Karpas-422 (cell line): ENCODE measurements around the gene RBM26. TPM values are rescaled to one million over a fixed set of nuclear protein-coding genes. Genes with fewer than 3 reads are reported as not detected.
A peak's percentile ranks its signal among the peaks of the same experiment; 100 is the strongest.

Experiments used
- DNase-seq: peaks from one replicate; pipeline ENCODE4 v3.0.0-alpha.2; 2015
- H2AFZ ChIP-seq: fragments of 200-600 bp; sonication (generic); 2 replicates; pipeline ENCODE4 v1.6.1; 2014; ENCODE audit warnings: antibody characterized with exemption, low read length, mixed read lengths
- H3K27ac ChIP-seq: fragments of 200-600 bp; sonication (generic); 2 replicates; pipeline ENCODE4 v1.5.1; 2014; ENCODE audit warnings: mild to moderate bottlenecking, low read length, moderate library complexity
- H3K27me3 ChIP-seq: fragments of 200-600 bp; sonication (generic); 2 replicates; pipeline ENCODE4 v1.6.1; 2014; ENCODE audit warnings: low read length, mixed read lengths
- H3K36me3 ChIP-seq: fragments of 200-600 bp; sonication (generic); 2 replicates; pipeline ENCODE4 v1.6.1; 2014; ENCODE audit warnings: low read length, mixed read lengths; ENCODE audit not compliant: insufficient read depth
- H3K4me1 ChIP-seq: fragments of 200-600 bp; sonication (generic); 2 replicates; pipeline ENCODE4 v1.6.1; 2014; ENCODE audit warnings: mild to moderate bottlenecking, low read length, mixed read lengths
- H3K4me2 ChIP-seq: fragments of 200-600 bp; sonication (generic); 2 replicates; pipeline ENCODE4 v1.6.1; 2014; ENCODE audit warnings: low read length, low read depth, mild to moderate bottlenecking; ENCODE audit not compliant: poor library complexity, severe bottlenecking
- H3K4me3 ChIP-seq: fragments of 200-600 bp; sonication (generic); 2 replicates; pipeline ENCODE4 v1.5.1; 2014; ENCODE audit warnings: mild to moderate bottlenecking, antibody characterized with exemption, low read length, mixed read lengths
- H3K79me2 ChIP-seq: fragments of 200-600 bp; sonication (generic); 2 replicates; pipeline ENCODE4 v1.6.1; 2014; ENCODE audit warnings: mild to moderate bottlenecking, low read length, mixed read lengths
- H3K9ac ChIP-seq: fragments of 200-600 bp; sonication (generic); 2 replicates; pipeline ENCODE4 v1.6.0; 2014; ENCODE audit warnings: low read length
- H3K9me2 ChIP-seq: fragments of 200-600 bp; sonication (generic), shearing (Covaris generic); replicated peaks from 2 replicates; pipeline ENCODE4 v1.6.0; 2014; ENCODE audit warnings: mild to moderate bottlenecking, low read length, moderate library complexity; ENCODE audit not compliant: insufficient read depth
- H3K9me3 ChIP-seq: fragments of 300-700, 200-600 bp; sonication (generic); 2 replicates; pipeline ENCODE4 v1.6.1; 2014; ENCODE audit warnings: low read length, mixed read lengths
- H4K20me1 ChIP-seq: fragments of 200-600 bp; sonication (generic); 2 replicates; pipeline ENCODE4 v1.6.1; 2014; ENCODE audit warnings: mild to moderate bottlenecking, antibody characterized with exemption, low read length, low read depth; ENCODE audit not compliant: insufficient read depth
- total RNA-seq: library from RNA; depleted of rRNA; stranded (reverse); fragments of >200 nt; shearing (Covaris generic); gene quantifications from 2 replicates; pipeline ENCODE4 v1.2.3, GENCODE V29; 2014; ENCODE audit warnings: low replicate concordance

RBM26 gene
- total RNA-seq, 1 experiment from 2014 or later = 55.4 TPM

DNA sequence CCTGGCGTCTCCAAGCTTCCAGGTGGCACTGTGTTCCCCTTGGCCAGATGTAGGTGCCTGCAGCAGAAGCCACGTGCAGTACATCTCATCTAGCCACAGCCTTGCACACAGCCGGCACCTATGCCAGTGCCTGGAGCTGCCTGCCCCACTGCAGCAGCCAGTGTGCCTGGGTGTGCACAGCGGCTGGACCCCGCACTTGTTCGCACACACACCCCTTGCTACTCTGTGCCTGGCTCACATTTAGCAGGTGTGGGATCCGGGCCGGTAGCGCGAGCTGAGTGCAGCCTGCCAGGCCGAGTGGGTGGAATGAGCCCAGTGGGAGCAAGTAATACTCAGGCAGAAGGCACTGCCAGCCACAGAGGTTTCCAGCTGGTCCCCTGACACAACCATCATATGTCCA is 26.9 kb upstream of the RBM26 start:
- Histone ChIP-seq H3K36me3 (no peaks in the 10 kb centered on the region), H3K4me3 (no peak overlapping the region), H3K9me2 (no peaks in the 10 kb centered on the region), H3K27me3 (no peaks in the 10 kb centered on the region), H2AFZ (no peak overlapping the region), H3K27ac (no peak overlapping the region), H3K4me2 (no peak overlapping the region), H3K79me2 (no peaks in the 10 kb centered on the region), H3K9ac (no peak overlapping the region), H3K4me1 (no peaks in the 10 kb centered on the region), H4K20me1 (no peaks in the 10 kb centered on the region), H3K9me3 (no peaks in the 10 kb centered on the region)
- no peak for DNase-seq

GRCh38 chr13:79432086-79432485 is 26.0 kb upstream of the RBM26 start:
- Histone ChIP-seq H4K20me1 (no peaks in the 10 kb centered on the region), H3K36me3 (no peaks in the 10 kb centered on the region), H3K9me3 (no peaks in the 10 kb centered on the region), H3K4me1 (no peaks in the 10 kb centered on the region), H3K27me3 (no peaks in the 10 kb centered on the region), H3K27ac (no peak overlapping the region), H3K9ac (no peak overlapping the region), H3K4me2 (no peak overlapping the region), H3K79me2 (no peaks in the 10 kb centered on the region), H2AFZ (no peak overlapping the region), H3K9me2 (no peaks in the 10 kb centered on the region), H3K4me3 (no peak overlapping the region)
- DNase-seq = no peak

GRCh38 chr13:79429309-79429708 is 23.3 kb upstream of the RBM26 start:
- H3K9me3 ChIP-seq = no peaks in the 10 kb centered on the region
- no peak overlapping the region for H3K4me2 ChIP-seq
- no peaks in the 10 kb centered on the region for H3K9me2 ChIP-seq
- H3K4me1 ChIP-seq = no peaks in the 10 kb centered on the region
- DNase-seq = no peak
- H3K27me3 ChIP-seq = no peaks in the 10 kb centered on the region
- H3K9ac ChIP-seq = no peak overlapping the region
- H3K79me2 ChIP-seq = no peaks in the 10 kb centered on the region
- no peaks in the 10 kb centered on the region for H3K36me3 ChIP-seq
- H2AFZ ChIP-seq = no peak overlapping the region
- no peaks in the 10 kb centered on the region for H4K20me1 ChIP-seq
- H3K27ac ChIP-seq = no peak overlapping the region
- H3K4me3 ChIP-seq = no peak overlapping the region

DNA sequence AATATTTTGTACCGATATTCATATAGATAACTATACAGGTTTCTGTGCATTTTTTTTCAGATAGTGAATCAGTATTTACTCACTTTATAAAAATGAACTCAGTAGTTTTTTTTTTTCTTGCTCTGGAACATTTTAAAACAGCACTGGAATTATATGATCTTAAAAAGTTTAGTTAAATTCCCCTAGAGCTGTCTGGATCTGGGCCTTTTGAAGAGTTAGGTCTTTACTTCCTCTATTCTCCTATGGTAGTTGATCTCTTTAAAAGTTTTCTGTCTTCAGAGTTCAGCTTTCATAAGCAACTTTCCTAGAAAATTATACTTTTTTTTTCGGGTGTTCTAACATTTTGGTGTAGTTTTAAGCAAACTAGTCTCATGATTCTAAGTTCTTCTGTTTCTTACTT is 21.8 kb upstream of the RBM26 start:
- H3K4me3 ChIP-seq = no peak overlapping the region
- H3K36me3 ChIP-seq = no peaks in the 10 kb centered on the region
- H3K9me3 ChIP-seq = no peaks in the 10 kb centered on the region
- DNase-seq = no peak
- H4K20me1 ChIP-seq = no peaks in the 10 kb centered on the region
- no peak overlapping the region for H3K9ac ChIP-seq
- H2AFZ ChIP-seq = no peak overlapping the region
- H3K9me2 ChIP-seq = no peaks in the 10 kb centered on the region
- H3K4me2 ChIP-seq = no peak overlapping the region
- H3K27me3 ChIP-seq = no peaks in the 10 kb centered on the region
- H3K4me1 ChIP-seq = no peaks in the 10 kb centered on the region
- H3K27ac ChIP-seq = no peak overlapping the region
- no peaks in the 10 kb centered on the region for H3K79me2 ChIP-seq

- Histone ChIP-seq H3K9ac (no peak overlapping the region), H2AFZ (no peak overlapping the region), H3K4me2 (no peak overlapping the region), H3K4me3 (no peak overlapping the region), H3K27me3 (no peaks in the 10 kb centered on the region), H3K79me2 (no peaks in the 10 kb centered on the region), H3K4me1 (no peaks in the 10 kb centered on the region), H3K9me2 (no peaks in the 10 kb centered on the region), H3K36me3 (no peaks in the 10 kb centered on the region), H4K20me1 (no peaks in the 10 kb centered on the region), H3K27ac (no peak overlapping the region), H3K9me3 (no peaks in the 10 kb centered on the region)
- DNase-seq = no peak
These were observed 21.2 kb upstream of the RBM26 start for GRCh38 chr13:79427265-79427664.

DNA sequence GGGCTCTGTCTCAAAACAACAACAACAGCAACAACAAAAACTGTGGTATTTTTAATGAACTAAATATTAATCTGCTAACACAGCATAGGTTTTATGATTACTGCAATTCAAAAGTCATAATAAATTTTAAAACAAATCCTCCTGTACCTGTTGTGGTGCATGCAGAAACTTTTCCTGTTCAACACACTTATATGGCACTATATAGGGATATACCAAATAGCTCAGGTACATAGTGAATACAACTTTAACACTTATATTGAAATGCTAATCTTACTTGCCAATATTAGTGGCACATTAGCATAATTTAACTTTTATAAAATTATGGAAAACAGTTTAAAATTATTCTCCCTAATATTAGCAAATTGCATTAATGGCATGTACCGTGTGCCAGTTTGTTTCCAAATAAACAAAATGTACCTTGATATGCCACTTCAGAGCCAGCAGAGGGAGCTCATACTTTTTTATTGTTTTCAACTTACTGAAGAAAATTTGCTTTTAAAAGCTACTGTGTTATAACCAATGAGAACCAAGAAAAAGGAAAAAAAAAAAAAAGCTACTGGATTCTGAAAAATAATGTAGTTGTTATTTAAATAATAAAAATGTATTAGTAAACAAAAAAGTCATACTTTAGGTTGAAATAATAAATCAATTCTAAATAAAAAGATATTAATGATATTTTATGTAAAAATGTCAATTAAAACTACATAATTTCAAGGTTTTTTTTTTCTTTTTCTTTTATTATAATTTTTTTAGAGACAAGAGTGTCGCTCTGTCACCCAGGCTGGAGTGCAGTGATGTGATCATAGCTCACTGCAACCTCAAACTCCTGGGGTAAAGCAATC is 18.0 kb upstream of the RBM26 start:
- no peak overlapping the region for H3K4me2 ChIP-seq

DNA sequence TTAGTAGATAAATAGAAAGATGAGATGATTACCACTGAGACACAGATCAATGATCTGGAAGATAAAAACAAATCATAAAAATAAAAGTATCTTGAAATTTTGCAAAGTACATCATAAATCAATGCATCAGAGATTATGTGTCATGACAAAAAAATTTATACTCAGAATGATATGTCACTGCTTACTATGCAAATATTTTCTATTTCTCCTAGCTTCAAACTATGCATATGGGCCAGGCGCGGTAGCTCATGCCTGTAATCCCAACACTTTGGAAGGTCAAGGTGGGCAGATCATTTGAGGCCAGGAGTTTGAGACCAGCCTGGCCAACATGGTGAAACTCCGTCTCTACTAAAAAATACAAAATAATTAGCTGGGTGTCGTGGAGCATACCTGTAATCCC is 17.3 kb upstream of the RBM26 start:
- no peak overlapping the region for H3K27ac ChIP-seq

More for the DNA sequence above, 18.0 kb upstream of the RBM26 start:
- H3K9me2 ChIP-seq = no peaks in the 10 kb centered on the region
- peak; percentile 80 for DNase-seq
- H4K20me1 ChIP-seq = no peaks in the 10 kb centered on the region
- H3K4me3 ChIP-seq = no peak overlapping the region
- H3K4me1 ChIP-seq = no peaks in the 10 kb centered on the region
- no peak overlapping the region for H3K27ac ChIP-seq
- no peak overlapping the region for H2AFZ ChIP-seq
- H3K36me3 ChIP-seq = no peaks in the 10 kb centered on the region
- H3K9ac ChIP-seq = no peak overlapping the region
- H3K27me3 ChIP-seq = no peaks in the 10 kb centered on the region
- no peaks in the 10 kb centered on the region for H3K9me3 ChIP-seq
- H3K79me2 ChIP-seq = no peaks in the 10 kb centered on the region

DNA sequence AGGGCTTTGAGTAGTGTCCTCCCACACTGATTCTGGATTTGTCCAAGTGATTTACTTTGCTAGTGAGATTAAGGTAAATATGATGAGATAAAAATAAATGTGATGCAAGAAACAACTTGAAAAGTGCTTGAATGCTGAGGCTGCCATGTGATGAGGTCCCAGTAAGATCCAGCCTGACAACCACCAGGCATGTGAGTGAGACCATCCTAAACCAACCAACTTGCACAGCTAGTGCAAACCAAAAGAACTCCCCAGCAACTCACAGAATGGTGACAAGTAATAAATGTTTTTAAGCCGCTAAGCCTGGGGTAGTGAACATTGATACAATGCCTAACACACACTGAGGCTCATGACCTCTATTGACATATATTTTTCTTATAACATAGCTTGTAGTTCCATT is 13.3 kb upstream of the RBM26 start:
- no peaks in the 10 kb centered on the region for H4K20me1 ChIP-seq
- H3K4me3 ChIP-seq = no peak overlapping the region
- H3K9me2 ChIP-seq = no peaks in the 10 kb centered on the region
- H3K9me3 ChIP-seq = no peaks in the 10 kb centered on the region
- DNase-seq = no peak
- no peaks in the 10 kb centered on the region for H3K36me3 ChIP-seq
- H3K79me2 ChIP-seq = no peaks in the 10 kb centered on the region
- H3K27ac ChIP-seq = no peak overlapping the region
- H3K9ac ChIP-seq = no peak overlapping the region
- no peaks in the 10 kb centered on the region for H3K27me3 ChIP-seq
- no peak overlapping the region for H2AFZ ChIP-seq
- no peak overlapping the region for H3K4me2 ChIP-seq
- H3K4me1 ChIP-seq = no peaks in the 10 kb centered on the region

More for the DNA sequence above, 17.3 kb upstream of the RBM26 start:
- H3K36me3 ChIP-seq = no peaks in the 10 kb centered on the region
- H3K9ac ChIP-seq = no peak overlapping the region
- DNase-seq = no peak
- no peaks in the 10 kb centered on the region for H3K79me2 ChIP-seq
- H3K27me3 ChIP-seq = no peaks in the 10 kb centered on the region
- no peaks in the 10 kb centered on the region for H4K20me1 ChIP-seq
- no peaks in the 10 kb centered on the region for H3K9me3 ChIP-seq
- H3K4me1 ChIP-seq = no peaks in the 10 kb centered on the region
- no peak overlapping the region for H3K4me3 ChIP-seq
- no peak overlapping the region for H3K4me2 ChIP-seq
- H3K9me2 ChIP-seq = no peaks in the 10 kb centered on the region
- no peak overlapping the region for H2AFZ ChIP-seq
